Uterus (tissue), 2 donors: ENCODE results near the gene CHST8.

ENCODE experiments used
- POLR2A ChIP-seq, 2 donors: fragments of 450-650 bp; IDR thresholded peaks; one replicate each; pipeline ENCODE4 v1.6.1; 2016; ENCODE audit warnings: antibody characterized with exemption in 2 of 2, mild to moderate bottlenecking in 1 of 2, moderate library complexity in 1 of 2
- TF ChIP-seq, protein P1 (sequence below), 4 experiments: fragments of 200-600 bp in 2 of 4; fragments of 450-650 bp in 2 of 4; sonication (generic) in 2 of 4; IDR thresholded peaks; one replicate each; pipeline ENCODE4 v1.5.1; 2016 to 2019; ENCODE audit warnings: antibody characterized with exemption in 4 of 4, mild to moderate bottlenecking in 2 of 4, moderate library complexity in 1 of 4

GRCh38 chr19:33689868-33690267 lies 68.1 kb downstream of the CHST8 start:
- TF ChIP-seq, protein P1, sequence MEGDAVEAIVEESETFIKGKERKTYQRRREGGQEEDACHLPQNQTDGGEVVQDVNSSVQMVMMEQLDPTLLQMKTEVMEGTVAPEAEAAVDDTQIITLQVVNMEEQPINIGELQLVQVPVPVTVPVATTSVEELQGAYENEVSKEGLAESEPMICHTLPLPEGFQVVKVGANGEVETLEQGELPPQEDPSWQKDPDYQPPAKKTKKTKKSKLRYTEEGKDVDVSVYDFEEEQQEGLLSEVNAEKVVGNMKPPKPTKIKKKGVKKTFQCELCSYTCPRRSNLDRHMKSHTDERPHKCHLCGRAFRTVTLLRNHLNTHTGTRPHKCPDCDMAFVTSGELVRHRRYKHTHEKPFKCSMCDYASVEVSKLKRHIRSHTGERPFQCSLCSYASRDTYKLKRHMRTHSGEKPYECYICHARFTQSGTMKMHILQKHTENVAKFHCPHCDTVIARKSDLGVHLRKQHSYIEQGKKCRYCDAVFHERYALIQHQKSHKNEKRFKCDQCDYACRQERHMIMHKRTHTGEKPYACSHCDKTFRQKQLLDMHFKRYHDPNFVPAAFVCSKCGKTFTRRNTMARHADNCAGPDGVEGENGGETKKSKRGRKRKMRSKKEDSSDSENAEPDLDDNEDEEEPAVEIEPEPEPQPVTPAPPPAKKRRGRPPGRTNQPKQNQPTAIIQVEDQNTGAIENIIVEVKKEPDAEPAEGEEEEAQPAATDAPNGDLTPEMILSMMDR (IDR thresholded peaks at IDR 0.05), result no peak
- TF ChIP-seq POLR2A (IDR thresholded peaks at IDR 0.05), result no peak
